ENCODE data around the gene PIK3CB. TPM values are rescaled to one million over a fixed set of nuclear protein-coding genes. Genes with fewer than 3 reads are reported as not detected.
"Not testable (repeated sequence)": the region's sequence is repeated elsewhere in the genome, so short reads cannot be mapped to it uniquely, and the experiment has no call there.

Gene PIK3CB
- total RNA-seq, 1 donor from 2014 or later = 44.6 TPM

DNA sequence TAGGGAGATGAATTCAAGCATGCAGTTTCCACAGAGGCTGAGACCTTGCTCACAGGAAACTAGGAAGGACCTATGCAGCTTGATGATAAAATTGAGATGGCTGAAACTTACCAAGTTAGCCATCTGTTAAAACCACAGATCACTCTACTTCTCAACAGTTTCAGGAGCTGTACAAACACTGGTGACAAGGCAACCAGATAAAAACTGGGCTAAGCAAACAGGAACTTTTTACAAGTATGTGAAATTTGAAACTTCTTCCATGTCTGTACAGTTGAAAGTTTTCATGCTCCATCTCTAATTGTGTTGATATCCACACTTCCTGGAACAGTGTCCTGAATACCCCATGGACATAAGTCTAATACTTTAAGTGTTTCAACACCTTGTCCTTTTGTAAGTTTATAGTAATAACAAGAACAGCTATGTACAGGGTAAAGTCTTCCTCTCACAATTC, 147.9 kb downstream of the PIK3CB start:
- Histone ChIP-seq H3K27me3 (ENCODE audit: low read depth) (no peaks in the 10 kb centered on the region), H3K4me3 (no peak overlapping the region), H3K36me3 (peaks cover 37% of the 10 kb centered on the region), H3K27ac (no peak overlapping the region), H3K9me3 (no peaks in the 10 kb centered on the region), H3K4me1 (peaks cover 6% of the 10 kb centered on the region)
- DNase-seq (no peak), ATAC-seq (peak; percentile 83 to 85)
- no peak for TF ChIP-seq CTCF (IDR thresholded peaks at IDR 0.05)
- intact Hi-C loops (cut with DNase I) = no loop called here

GRCh38 chr3:138684396-138684795, 150.3 kb downstream of the PIK3CB start:
- intact Hi-C loops (cut with DNase I) = no loop called here
- ATAC-seq = no peak
- Histone ChIP-seq H3K36me3 (peaks cover 52% of the 10 kb centered on the region), H3K4me1 (peaks cover 6% of the 10 kb centered on the region), H3K27ac (no peak overlapping the region), H3K27me3 (ENCODE audit: low read depth) (no peaks in the 10 kb centered on the region), H3K4me3 (no peak overlapping the region), H3K9me3 (no peaks in the 10 kb centered on the region)
- no peak for DNase-seq
- TF ChIP-seq CTCF (IDR thresholded peaks at IDR 0.05) = no peak

- H3K27ac ChIP-seq = no peak overlapping the region
- DNase-seq (no peak), ATAC-seq (no peak)
- H3K36me3 ChIP-seq = peaks cover 43% of the 10 kb centered on the region
- no peak overlapping the region for H3K4me3 ChIP-seq
- peaks cover 6% of the 10 kb centered on the region for H3K4me1 ChIP-seq
- intact Hi-C loops (cut with DNase I) = no loop called here
- H3K9me3 ChIP-seq = no peaks in the 10 kb centered on the region
- no peak for TF ChIP-seq CTCF (IDR thresholded peaks at IDR 0.05)
- no peaks in the 10 kb centered on the region for H3K27me3 ChIP-seq (ENCODE audit: low read depth)
These were observed 152.1 kb downstream of the PIK3CB start for GRCh38 chr3:138682648-138683047.

- no peaks in the 10 kb centered on the region for H3K9me3 ChIP-seq
- no peak for TF ChIP-seq CTCF (IDR thresholded peaks at IDR 0.05)
- peaks cover 6% of the 10 kb centered on the region for H3K4me1 ChIP-seq
- H3K4me3 ChIP-seq = no peak overlapping the region
- H3K27ac ChIP-seq = no peak overlapping the region
- DNase-seq (no peak), ATAC-seq (no peak)
- intact Hi-C loops (cut with DNase I) = no loop called here
- H3K27me3 ChIP-seq (ENCODE audit: low read depth) = no peaks in the 10 kb centered on the region
- H3K36me3 ChIP-seq = peaks cover 41% of the 10 kb centered on the region
These were observed 153.1 kb downstream of the PIK3CB start for GRCh38 chr3:138681463-138682220.

- ATAC-seq; H3K4me3 ChIP-seq; H3K4me1 ChIP-seq; intact Hi-C loops (cut with DNase I); H3K27me3 ChIP-seq (ENCODE audit: low read depth); DNase-seq; H3K27ac ChIP-seq; H3K9me3 ChIP-seq: not testable (repeated sequence)
- peaks cover 36% of the 10 kb centered on the region for H3K36me3 ChIP-seq
These were observed 153.8 kb downstream of the PIK3CB start for GRCh38 chr3:138680974-138681373.

DNA sequence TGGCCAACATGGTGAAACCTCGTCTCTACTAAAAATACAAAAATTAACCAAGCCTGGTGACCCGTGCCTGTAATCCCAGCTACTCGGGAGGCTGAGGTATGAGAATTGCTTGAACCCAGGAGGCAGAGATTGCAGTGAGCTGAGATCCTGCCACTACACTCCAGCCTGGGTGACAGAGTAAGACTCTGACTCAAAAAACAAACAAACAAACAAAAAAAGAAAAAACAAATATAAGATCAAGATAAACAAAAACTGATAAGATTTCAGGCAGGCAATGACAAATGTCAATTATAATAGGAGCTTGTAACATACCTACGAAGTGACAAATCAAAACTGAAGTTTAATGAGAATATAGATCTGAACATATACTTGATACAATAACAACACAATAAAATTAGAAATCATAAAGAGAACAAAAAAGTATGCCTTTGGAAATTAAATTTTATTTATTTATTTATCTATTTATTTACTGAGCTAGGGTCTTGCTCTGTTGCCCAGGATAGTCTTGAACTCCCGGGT, 155.8 kb downstream of the PIK3CB start:
- no peaks in the 10 kb centered on the region for H3K4me1 ChIP-seq
- peaks cover 44% of the 10 kb centered on the region for H3K36me3 ChIP-seq
- H3K27me3 ChIP-seq (ENCODE audit: low read depth) = no peaks in the 10 kb centered on the region
- no peak for DNase-seq
- no peak overlapping the region for H3K4me3 ChIP-seq
- TF ChIP-seq CTCF (IDR thresholded peaks at IDR 0.05) = no peak
- intact Hi-C loops (cut with DNase I) = no loop called here
- no peak overlapping the region for H3K27ac ChIP-seq
- no peak for ATAC-seq
- peaks cover 11% of the 10 kb centered on the region for H3K9me3 ChIP-seq

All from lower lobe of right lung (tissue), 2 donors.